PC-3 (cell line): ENCODE data around the gene PAPSS1.

Experiments used
- EZH2phosphoT487 ChIP-seq: fragments of 300-600 bp; sonication (generic); IDR thresholded peaks from 2 replicates; pipeline ENCODE4 v1.6.1; 2018; ENCODE audit warnings: mild to moderate bottlenecking, antibody characterized with exemption, low read length, borderline replicate concordance
- TF ChIP-seq, protein P1 (sequence below): fragments of 300-600 bp; sonication (generic); conservative IDR thresholded peaks from 2 replicates; pipeline ENCODE4 v1.5.1; 2017; ENCODE audit warnings: antibody characterized with exemption, low read depth, mild to moderate bottlenecking, low read length

DNA sequence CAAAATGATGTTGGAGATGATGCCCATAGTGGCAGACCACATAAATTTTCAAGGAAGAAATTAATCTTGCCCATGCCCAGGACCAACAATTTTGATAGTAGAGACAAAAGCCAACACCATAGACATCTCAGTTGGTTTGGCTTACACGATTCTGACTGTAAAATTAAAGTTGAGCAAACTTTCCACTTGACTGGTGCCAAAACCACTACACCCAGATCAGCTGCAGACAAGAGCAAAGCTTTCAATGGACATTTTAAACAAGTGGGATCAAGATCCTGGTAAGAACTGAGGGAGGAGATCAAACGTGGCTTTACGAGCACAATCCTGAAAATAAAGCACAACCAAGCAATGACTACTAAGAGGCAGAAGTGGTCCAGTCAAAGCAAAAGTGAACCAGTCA is 90.7 kb downstream of the PAPSS1 start:
- TF ChIP-seq, protein P1, sequence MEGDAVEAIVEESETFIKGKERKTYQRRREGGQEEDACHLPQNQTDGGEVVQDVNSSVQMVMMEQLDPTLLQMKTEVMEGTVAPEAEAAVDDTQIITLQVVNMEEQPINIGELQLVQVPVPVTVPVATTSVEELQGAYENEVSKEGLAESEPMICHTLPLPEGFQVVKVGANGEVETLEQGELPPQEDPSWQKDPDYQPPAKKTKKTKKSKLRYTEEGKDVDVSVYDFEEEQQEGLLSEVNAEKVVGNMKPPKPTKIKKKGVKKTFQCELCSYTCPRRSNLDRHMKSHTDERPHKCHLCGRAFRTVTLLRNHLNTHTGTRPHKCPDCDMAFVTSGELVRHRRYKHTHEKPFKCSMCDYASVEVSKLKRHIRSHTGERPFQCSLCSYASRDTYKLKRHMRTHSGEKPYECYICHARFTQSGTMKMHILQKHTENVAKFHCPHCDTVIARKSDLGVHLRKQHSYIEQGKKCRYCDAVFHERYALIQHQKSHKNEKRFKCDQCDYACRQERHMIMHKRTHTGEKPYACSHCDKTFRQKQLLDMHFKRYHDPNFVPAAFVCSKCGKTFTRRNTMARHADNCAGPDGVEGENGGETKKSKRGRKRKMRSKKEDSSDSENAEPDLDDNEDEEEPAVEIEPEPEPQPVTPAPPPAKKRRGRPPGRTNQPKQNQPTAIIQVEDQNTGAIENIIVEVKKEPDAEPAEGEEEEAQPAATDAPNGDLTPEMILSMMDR = no peak
- TF ChIP-seq EZH2phosphoT487 = no peak
